Measurements from ENCODE around the gene NOVA1.
A peak's percentile ranks its signal among the peaks of the same experiment; 100 is the strongest.

The NOVA1 gene

GRCh38 chr14:26554069-26554772 lies 43.6 kb downstream of the NOVA1 start:
- no peak for TF ChIP-seq OSR1 (CRISPR knock-in tag; IDR thresholded peaks at IDR 0.05)
- ATAC-seq: no peak

- ATAC-seq: no peak
These were observed 48.3 kb downstream of the NOVA1 start for GRCh38 chr14:26549571-26549970.

DNA sequence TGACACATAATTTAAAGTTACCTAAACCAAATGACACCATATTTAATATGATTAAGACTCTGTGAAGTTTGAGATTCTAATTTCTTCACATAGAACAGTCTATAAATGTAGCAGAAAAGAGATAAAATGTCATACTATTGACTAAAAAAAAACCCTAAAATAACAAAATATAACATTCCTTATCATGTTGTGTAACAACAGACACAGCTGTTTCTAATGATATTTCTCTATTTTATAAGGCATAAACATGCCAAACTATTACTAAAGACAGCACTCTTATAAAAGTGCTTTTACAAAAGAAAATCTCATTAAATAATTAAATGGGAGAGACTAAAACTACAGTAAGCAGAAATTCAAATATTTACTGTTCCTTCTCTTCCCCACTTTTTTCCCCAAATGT lies 49.4 kb downstream of the NOVA1 start:
- no peak for TF ChIP-seq ESRRG (CRISPR knock-in tag; IDR thresholded peaks at IDR 0.05)
- TF ChIP-seq TOX (CRISPR knock-in tag; IDR thresholded peaks at IDR 0.05; ENCODE audit: borderline replicate concordance): no peak
- no peak for ATAC-seq

More at GRCh38 chr14:26549571-26549970, 48.3 kb downstream of the NOVA1 start:
- TF ChIP-seq TOX (CRISPR knock-in tag; IDR thresholded peaks at IDR 0.05; ENCODE audit: borderline replicate concordance) (no peak), GLIS3 (CRISPR knock-in tag; IDR thresholded peaks at IDR 0.05) (no peak), ZFP3 (CRISPR knock-in tag; IDR thresholded peaks at IDR 0.05) (no peak), SNAI2 (CRISPR knock-in tag; IDR thresholded peaks at IDR 0.05) (no peak), ZC3H10 (CRISPR knock-in tag; IDR thresholded peaks at IDR 0.05) (no peak), RARB (CRISPR knock-in tag; IDR thresholded peaks at IDR 0.05) (no peak), ZFP30 (CRISPR knock-in tag; IDR thresholded peaks at IDR 0.05) (no peak), PPARA (CRISPR knock-in tag; IDR thresholded peaks at IDR 0.05; ENCODE audit: borderline replicate concordance) (no peak), CREB5 (CRISPR knock-in tag; IDR thresholded peaks at IDR 0.05; ENCODE audit: low read depth) (no peak), CSDC2 (CRISPR knock-in tag; IDR thresholded peaks at IDR 0.05) (no peak), ZNF70 (CRISPR knock-in tag; IDR thresholded peaks at IDR 0.05) (no peak), POU6F1 (CRISPR knock-in tag; IDR thresholded peaks at IDR 0.05; ENCODE audit: borderline replicate concordance, low read depth) (no peak), ZNF565 (CRISPR knock-in tag; conservative IDR thresholded peaks at IDR 0.05; ENCODE audit: low read depth) (no peak)
- TF ChIP-seq, protein P1, sequence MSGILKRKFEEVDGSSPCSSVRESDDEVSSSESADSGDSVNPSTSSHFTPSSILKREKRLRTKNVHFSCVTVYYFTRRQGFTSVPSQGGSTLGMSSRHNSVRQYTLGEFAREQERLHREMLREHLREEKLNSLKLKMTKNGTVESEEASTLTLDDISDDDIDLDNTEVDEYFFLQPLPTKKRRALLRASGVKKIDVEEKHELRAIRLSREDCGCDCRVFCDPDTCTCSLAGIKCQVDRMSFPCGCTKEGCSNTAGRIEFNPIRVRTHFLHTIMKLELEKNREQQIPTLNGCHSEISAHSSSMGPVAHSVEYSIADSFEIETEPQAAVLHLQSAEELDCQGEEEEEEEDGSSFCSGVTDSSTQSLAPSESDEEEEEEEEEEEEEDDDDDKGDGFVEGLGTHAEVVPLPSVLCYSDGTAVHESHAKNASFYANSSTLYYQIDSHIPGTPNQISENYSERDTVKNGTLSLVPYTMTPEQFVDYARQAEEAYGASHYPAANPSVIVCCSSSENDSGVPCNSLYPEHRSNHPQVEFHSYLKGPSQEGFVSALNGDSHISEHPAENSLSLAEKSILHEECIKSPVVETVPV (CRISPR knock-in tag; IDR thresholded peaks at IDR 0.05): no peak

DNA sequence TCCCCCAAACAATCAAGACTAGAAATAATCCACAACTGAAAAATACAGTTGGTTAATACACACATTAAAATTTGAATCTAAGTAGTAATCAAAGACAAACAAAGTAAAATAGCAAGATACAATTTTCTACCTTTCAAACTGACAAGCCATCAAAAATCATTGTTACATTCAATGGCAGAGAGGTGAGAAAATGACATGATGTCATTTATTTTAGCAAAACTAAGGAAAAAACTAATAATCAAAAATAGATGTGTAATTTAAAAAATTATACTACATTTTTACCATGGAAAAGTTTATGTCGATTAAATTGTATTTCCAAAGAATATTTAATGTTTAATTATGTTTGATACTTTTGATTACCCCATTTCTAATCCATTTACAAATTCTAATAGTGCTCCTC lies 59.7 kb downstream of the NOVA1 start:
- ATAC-seq: no peak
- TF ChIP-seq BACH2 (CRISPR knock-in tag; IDR thresholded peaks at IDR 0.05; ENCODE audit: borderline replicate concordance) (no peak), ESRRG (CRISPR knock-in tag; IDR thresholded peaks at IDR 0.05) (no peak), ISL1 (CRISPR knock-in tag; IDR thresholded peaks at IDR 0.05) (no peak), TCF4 (CRISPR knock-in tag; IDR thresholded peaks at IDR 0.05; ENCODE audit: borderline replicate concordance) (no peak)

- ATAC-seq: peak; percentile 70
These were observed 65.9 kb downstream of the NOVA1 start for GRCh38 chr14:26531894-26532293.

More at GRCh38 chr14:26531894-26532293, 65.9 kb downstream of the NOVA1 start:
- TF ChIP-seq PPARA (CRISPR knock-in tag; IDR thresholded peaks at IDR 0.05; ENCODE audit: borderline replicate concordance): no peak
- no peak for TF ChIP-seq GLIS3 (CRISPR knock-in tag; IDR thresholded peaks at IDR 0.05)
- TF ChIP-seq OSR1 (CRISPR knock-in tag; IDR thresholded peaks at IDR 0.05): no peak
- TF ChIP-seq ISL1 (CRISPR knock-in tag; IDR thresholded peaks at IDR 0.05): no peak
- no peak for TF ChIP-seq RARB (CRISPR knock-in tag; IDR thresholded peaks at IDR 0.05)
- no peak for TF ChIP-seq ZNF565 (CRISPR knock-in tag; conservative IDR thresholded peaks at IDR 0.05; ENCODE audit: low read depth)
- TF ChIP-seq, protein P2, sequence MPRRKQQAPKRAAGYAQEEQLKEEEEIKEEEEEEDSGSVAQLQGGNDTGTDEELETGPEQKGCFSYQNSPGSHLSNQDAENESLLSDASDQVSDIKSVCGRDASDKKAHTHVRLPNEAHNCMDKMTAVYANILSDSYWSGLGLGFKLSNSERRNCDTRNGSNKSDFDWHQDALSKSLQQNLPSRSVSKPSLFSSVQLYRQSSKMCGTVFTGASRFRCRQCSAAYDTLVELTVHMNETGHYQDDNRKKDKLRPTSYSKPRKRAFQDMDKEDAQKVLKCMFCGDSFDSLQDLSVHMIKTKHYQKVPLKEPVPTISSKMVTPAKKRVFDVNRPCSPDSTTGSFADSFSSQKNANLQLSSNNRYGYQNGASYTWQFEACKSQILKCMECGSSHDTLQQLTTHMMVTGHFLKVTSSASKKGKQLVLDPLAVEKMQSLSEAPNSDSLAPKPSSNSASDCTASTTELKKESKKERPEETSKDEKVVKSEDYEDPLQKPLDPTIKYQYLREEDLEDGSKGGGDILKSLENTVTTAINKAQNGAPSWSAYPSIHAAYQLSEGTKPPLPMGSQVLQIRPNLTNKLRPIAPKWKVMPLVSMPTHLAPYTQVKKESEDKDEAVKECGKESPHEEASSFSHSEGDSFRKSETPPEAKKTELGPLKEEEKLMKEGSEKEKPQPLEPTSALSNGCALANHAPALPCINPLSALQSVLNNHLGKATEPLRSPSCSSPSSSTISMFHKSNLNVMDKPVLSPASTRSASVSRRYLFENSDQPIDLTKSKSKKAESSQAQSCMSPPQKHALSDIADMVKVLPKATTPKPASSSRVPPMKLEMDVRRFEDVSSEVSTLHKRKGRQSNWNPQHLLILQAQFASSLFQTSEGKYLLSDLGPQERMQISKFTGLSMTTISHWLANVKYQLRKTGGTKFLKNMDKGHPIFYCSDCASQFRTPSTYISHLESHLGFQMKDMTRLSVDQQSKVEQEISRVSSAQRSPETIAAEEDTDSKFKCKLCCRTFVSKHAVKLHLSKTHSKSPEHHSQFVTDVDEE (CRISPR knock-in tag; IDR thresholded peaks at IDR 0.05): no peak
- TF ChIP-seq POU6F1 (CRISPR knock-in tag; IDR thresholded peaks at IDR 0.05; ENCODE audit: borderline replicate concordance, low read depth): no peak
- no peak for TF ChIP-seq PATZ1 (CRISPR knock-in tag; IDR thresholded peaks at IDR 0.05; ENCODE audit: borderline replicate concordance)
- no peak for TF ChIP-seq SNAI2 (CRISPR knock-in tag; IDR thresholded peaks at IDR 0.05)
- no peak for TF ChIP-seq BACH2 (CRISPR knock-in tag; IDR thresholded peaks at IDR 0.05; ENCODE audit: borderline replicate concordance)
- TF ChIP-seq TCF4 (CRISPR knock-in tag; IDR thresholded peaks at IDR 0.05; ENCODE audit: borderline replicate concordance): no peak
- no peak for TF ChIP-seq CREB5 (CRISPR knock-in tag; IDR thresholded peaks at IDR 0.05; ENCODE audit: low read depth)
- TF ChIP-seq TOX (CRISPR knock-in tag; IDR thresholded peaks at IDR 0.05; ENCODE audit: borderline replicate concordance): no peak
